Heart left ventricle (tissue), 16 donors: ENCODE data around the gene RNASE9. TPM values are rescaled to one million over a fixed set of nuclear protein-coding genes. Genes with fewer than 3 reads are reported as not detected.
"Not testable (repeated sequence)": the region's sequence is repeated elsewhere in the genome, so short reads cannot be mapped to it uniquely, and the experiment has no call there.

Experiments
- ATAC-seq, 4 donors: fragments of 200-7000 bp; cut with Tn5 transposase; one replicate each; pipeline ENCODE4 v1.9.1; 2020 to 2022; ENCODE audit warnings: moderate library complexity in 4 of 4, mild to moderate bottlenecking in 3 of 4, moderate number of reproducible peaks in 1 of 4
- DNase-seq, 5 donors: peaks; one replicate each; pipeline ENCODE4 v3.0.0-alpha.2; 2020
- H3K27ac ChIP-seq, 12 donors: fragments of 200-600 bp; sonication (generic) in 4 of 12; one replicate each; pipeline versions ENCODE4 v1.5.0 to v1.8.0; 2016 to 2022; ENCODE audit warnings: mild to moderate bottlenecking in 2 of 12
- H3K27me3 ChIP-seq, 9 donors: fragments of 200-600 bp; sonication (generic) in 2 of 9; one replicate each; pipeline versions ENCODE4 v1.5.1 to v1.8.0; 2016 to 2022; ENCODE audit warnings: mild to moderate bottlenecking in 3 of 9
- H3K36me3 ChIP-seq, 9 donors: fragments of 200-600 bp; sonication (generic) in 2 of 9; one replicate each; pipeline versions ENCODE4 v1.5.0 to v1.8.0; 2018 to 2022; ENCODE audit warnings: mild to moderate bottlenecking in 2 of 9
- H3K4me1 ChIP-seq, 12 donors: fragments of 200-600 bp; sonication (generic) in 4 of 12; one replicate each; pipeline versions ENCODE4 v1.5.0 to v1.8.0; 2016 to 2022; ENCODE audit warnings: mild to moderate bottlenecking in 3 of 12
- H3K4me3 ChIP-seq, 12 donors: fragments of 200-600 bp; sonication (generic) in 4 of 12; one replicate each; pipeline versions ENCODE4 v1.5.0 to v1.8.0; 2017 to 2022; ENCODE audit warnings: mild to moderate bottlenecking in 9 of 12, moderate library complexity in 4 of 12
- H3K9me3 ChIP-seq, 12 donors: fragments of 200-600 bp; sonication (generic) in 4 of 12; one replicate each; pipeline versions ENCODE4 v1.5.0 to v1.8.0; 2016 to 2022; ENCODE audit warnings: mild to moderate bottlenecking in 1 of 12
- CTCF ChIP-seq, 12 donors: fragments of 200-600 bp; sonication (generic) in 4 of 12; IDR thresholded peaks; one replicate each; pipeline versions ENCODE4 v1.5.0 to v1.8.0; 2018 to 2022; ENCODE audit warnings: antibody characterized with exemption in 12 of 12, mild to moderate bottlenecking in 5 of 12
- POLR2A ChIP-seq, 2 donors: fragments of 450-650 bp; IDR thresholded peaks; one replicate each; pipeline ENCODE4 v1.6.1; 2017; ENCODE audit warnings: antibody characterized with exemption in 2 of 2, mild to moderate bottlenecking in 2 of 2, moderate library complexity in 2 of 2
- WGBS, 4 donors: extraction: QIAGEN DNeasy Blood & Tissue Kit in 2 of 4; methylation state at CpG; one replicate each; pipeline versions ENCODE4 v1.1.5 to v1.1.7; 2013 to 2018; 5-methylcytosine and 5-hydroxymethylcytosine counted together
- intact Hi-C, 10 donors: fragments of 100-400 bp; cut with DNase I; formaldehyde crosslinking; loops; one replicate each; pipeline versions ENCODE4 v1.11.1 to v1.14.2; 2022
- polyA plus RNA-seq, 2 donors: library from polyadenylated mRNA; stranded (reverse); fragments of 200-250 nt; gene quantifications; one replicate each; pipeline ENCODE4 v1.2.3, GENCODE V29; 2013
- total RNA-seq, 9 donors: library from RNA; depleted of rRNA in 2 of 9; stranded (reverse); fragments of >200 nt in 2 of 9; fragmentation: NEBNext Ultra II Directional in 3 of 9; extraction: Animal tissue kit (Norgen Biotek cat#: 25700) in 3 of 9; gene quantifications; one replicate each; pipeline versions ENCODE4 v1.1.0 to v1.2.4, GENCODE V29; 2016 to 2023
- donor health status: ischemic (EF 13 %, LVEDD 7.1; RV severe dilation, severe dysfunction).
- donor health status: healthy with polysubstance abuse.
- donor health status: DM: no; HTN: yes; CAD: no.
- donor health status: DM: no; HTN: no; CAD: no.
- donor health status: ischemic (EF 25% LVEDD 6.9; RV normal size, moderate dysfunction).
- donor health status: ischemic (EF 25% LVEDD 5.7; RV mildly dilated, moderate dysfunction).
- donor health status: healthy.
- donor health status: DM: yes; HTN: yes; CAD: no.
- donor health status: ischemic (EF 35%, LVEDD 5.7; RV mildly dilated, moderate dysfunction).
- donor health status: nonischemic (EF 11% LVEDD 7.7; RV severe dilation, severe dysfunction).
- donor health status: DM: yes; HTN: yes; CAD: no.
- donor health status: PGD.
- donor health status: ischemic (EF 29% LVEDD 5.4; RV normal size, mild dysfunction).
- donor health status: nonischemic (EF 23%, LVEDD 6.1; RV moderate dilation, normal function).

The RNASE9 gene
- total and polyA plus RNA-seq, 11 donors: not detected

- Histone ChIP-seq H3K4me1 (peaks cover 0 to 13% (median 0%) of the 10 kb centered on the region in 12 donors), H3K27ac (no peak overlapping the region), H3K27me3 (no peaks in the 10 kb centered on the region), H3K9me3 (no peaks in the 10 kb centered on the region), H3K4me3 (no peak overlapping the region), H3K36me3 (no peaks in the 10 kb centered on the region)
- 91 to 94% (median 92%) methylated on average over 8 of the region's 8 CpGs for WGBS, 4 donors
- intact Hi-C loops: no loop called here
- no peak for TF ChIP-seq CTCF (IDR thresholded peaks at IDR 0.05)
- no peak for TF ChIP-seq POLR2A (IDR thresholded peaks at IDR 0.05)
- DNase-seq: no peak
- no peak for ATAC-seq
Observed at GRCh38 chr14:20508367-20508766, 52.5 kb downstream of the RNASE9 start.

GRCh38 chr14:20507537-20507936 lies 53.3 kb downstream of the RNASE9 start:
- peaks cover 0 to 13% (median 0%) of the 10 kb centered on the region in 12 donors for H3K4me1 ChIP-seq
- DNase-seq, H3K36me3 ChIP-seq, ATAC-seq, H3K27me3 ChIP-seq, H3K9me3 ChIP-seq, intact Hi-C loops, H3K27ac ChIP-seq, H3K4me3 ChIP-seq: not testable (repeated sequence)
- WGBS, 4 donors: 89 to 98% (median 90%) methylated on average over 2 to 3 of the region's 3 CpGs

GRCh38 chr14:20506752-20507151 lies 54.1 kb downstream of the RNASE9 start:
- ATAC-seq, H3K36me3 ChIP-seq, H3K27ac ChIP-seq, H3K4me3 ChIP-seq, intact Hi-C loops, DNase-seq, H3K9me3 ChIP-seq, H3K27me3 ChIP-seq: not testable (repeated sequence)
- peaks cover 0 to 12% (median 0%) of the 10 kb centered on the region in 12 donors for H3K4me1 ChIP-seq
- 87% methylated on average over 6 of the region's 30 CpGs; no CpG with 5 or more reads in 3 of the 4 donors for WGBS, 4 donors

- H3K4me3 ChIP-seq, DNase-seq, H3K9me3 ChIP-seq, intact Hi-C loops, H3K27ac ChIP-seq, H3K36me3 ChIP-seq, H3K27me3 ChIP-seq, ATAC-seq: not testable (repeated sequence)
- 79 to 98% methylated on average over 4 to 29 of the region's 30 CpGs; no CpG with 5 or more reads in 2 of the 4 donors for WGBS, 4 donors
- H3K4me1 ChIP-seq: peaks cover 0 to 12% (median 0%) of the 10 kb centered on the region in 12 donors
Observed at GRCh38 chr14:20506276-20506675, 54.6 kb downstream of the RNASE9 start.

Other genes starting within 250 kb of the RNASE9 start
- 10 to 100 TPM; 24.5 to 85.6 (median 53.0) TPM for gene CCNB1IP1, start 227.8 kb downstream of the RNASE9 start, total RNA-seq
- gene CCNB1IP1, start 227.8 kb downstream of the RNASE9 start, polyA plus RNA-seq: 10 to 100 TPM; 84.9 to 99.1 TPM
- gene PARP2, start 217.4 kb downstream of the RNASE9 start, total RNA-seq: 10 to 100 TPM in 7 of 9 donors, 1 to 10 TPM in 2; 6.8 to 20.0 (median 16.2) TPM
- gene PARP2, start 217.4 kb downstream of the RNASE9 start, polyA plus RNA-seq: 10 to 100 TPM; 10.1 to 21.1 TPM
- gene TEP1, start 147.5 kb downstream of the RNASE9 start, total RNA-seq: 10 to 100 TPM in 4 of 9 donors, 1 to 10 TPM in 5; 4.1 to 31.3 (median 9.8) TPM
- 1 to 10 TPM; 7.4 to 9.0 TPM for gene TEP1, start 147.5 kb downstream of the RNASE9 start, polyA plus RNA-seq
- under 1 TPM; 0.07 to 1.00 (median 0.58) TPM for gene KLHL33, start 124.9 kb downstream of the RNASE9 start, total RNA-seq
- gene KLHL33, start 124.9 kb downstream of the RNASE9 start, polyA plus RNA-seq: under 1 TPM; 0.25 to 0.61 TPM
- gene OSGEP, start 106.2 kb downstream of the RNASE9 start, total RNA-seq: 10 to 100 TPM; 16.1 to 40.9 (median 18.5) TPM
- 10 to 100 TPM; 21.6 to 30.0 TPM for gene OSGEP, start 106.2 kb downstream of the RNASE9 start, polyA plus RNA-seq
- 10 to 100 TPM; 60.4 to 92.6 (median 76.4) TPM for gene APEX1, start 105.8 kb downstream of the RNASE9 start, total RNA-seq
- gene APEX1, start 105.8 kb downstream of the RNASE9 start, polyA plus RNA-seq: 100 to 1,000 TPM in 1 of 2 donors, 10 to 100 TPM in 1; 47.9 to 109 TPM
- gene PIP4P1, start 99.6 kb downstream of the RNASE9 start, total RNA-seq: 10 to 100 TPM; 12.3 to 25.3 (median 18.0) TPM
- gene PIP4P1, start 99.6 kb downstream of the RNASE9 start, polyA plus RNA-seq: 10 to 100 TPM; 13.9 to 39.8 TPM
- 10 to 100 TPM in 6 of 9 donors, 1 to 10 TPM in 3; 4.2 to 38.5 (median 10.5) TPM for gene PNP, start 91.6 kb downstream of the RNASE9 start, total RNA-seq
- 10 to 100 TPM in 1 of 2 donors, 1 to 10 TPM in 1; 5.9 to 29.8 TPM for gene PNP, start 91.6 kb downstream of the RNASE9 start, polyA plus RNA-seq
- under 1 TPM in 5 of 9 donors, not detected in 4; 0.21 to 0.34 (median 0.27) TPM for gene RNASE10, start 55.5 kb downstream of the RNASE9 start, total RNA-seq
- gene RNASE10, start 55.5 kb downstream of the RNASE9 start, polyA plus RNA-seq: not detected
- not detected for gene RNASE11, start 27.0 kb upstream of the RNASE9 start, total RNA-seq
- not detected for gene RNASE11, start 27.0 kb upstream of the RNASE9 start, polyA plus RNA-seq
- not detected for gene RNASE12, start 30.3 kb upstream of the RNASE9 start, total RNA-seq
- not detected for gene RNASE12, start 30.3 kb upstream of the RNASE9 start, polyA plus RNA-seq
- gene OR6S1, start 80.6 kb upstream of the RNASE9 start, total RNA-seq: not detected
- gene OR6S1, start 80.6 kb upstream of the RNASE9 start, polyA plus RNA-seq: not detected
- 10 to 100 TPM in 3 of 9 donors, 1 to 10 TPM in 6; 4.7 to 22.2 (median 8.1) TPM for gene RNASE4, start 123.5 kb upstream of the RNASE9 start, total RNA-seq
- 1 to 10 TPM; 9.8 TPM for gene RNASE4, start 123.5 kb upstream of the RNASE9 start, polyA plus RNA-seq
- 1 to 10 TPM; 2.1 to 9.3 (median 4.0) TPM for gene ANG, start 127.7 kb upstream of the RNASE9 start, total RNA-seq
- gene ANG, start 127.7 kb upstream of the RNASE9 start, polyA plus RNA-seq: 1 to 10 TPM; 3.3 to 4.3 TPM
- gene EDDM3A, start 184.8 kb upstream of the RNASE9 start, total RNA-seq: not detected
- not detected for gene EDDM3A, start 184.8 kb upstream of the RNASE9 start, polyA plus RNA-seq
- gene EDDM3B, start 207.4 kb upstream of the RNASE9 start, total RNA-seq: not detected
- gene EDDM3B, start 207.4 kb upstream of the RNASE9 start, polyA plus RNA-seq: not detected
- gene RNASE6, start 220.2 kb upstream of the RNASE9 start, total RNA-seq: 10 to 100 TPM in 2 of 9 donors, 1 to 10 TPM in 7; 2.5 to 39.9 (median 5.2) TPM
- gene RNASE6, start 220.2 kb upstream of the RNASE9 start, polyA plus RNA-seq: 1 to 10 TPM; 1.1 to 6.3 TPM
- gene RNASE1, start 241.8 kb upstream of the RNASE9 start, total RNA-seq: 100 to 1,000 TPM; 127 to 654 (median 294) TPM
- 100 to 1,000 TPM; 199 to 242 TPM for gene RNASE1, start 241.8 kb upstream of the RNASE9 start, polyA plus RNA-seq